ENCODE measurements around the gene GMCL2. TPM values are rescaled to one million over a fixed set of nuclear protein-coding genes. Genes with fewer than 3 reads are reported as not detected.

GMCL2 gene
- total RNA-seq, 1 experiment from 2014 or later, result not detected

DNA sequence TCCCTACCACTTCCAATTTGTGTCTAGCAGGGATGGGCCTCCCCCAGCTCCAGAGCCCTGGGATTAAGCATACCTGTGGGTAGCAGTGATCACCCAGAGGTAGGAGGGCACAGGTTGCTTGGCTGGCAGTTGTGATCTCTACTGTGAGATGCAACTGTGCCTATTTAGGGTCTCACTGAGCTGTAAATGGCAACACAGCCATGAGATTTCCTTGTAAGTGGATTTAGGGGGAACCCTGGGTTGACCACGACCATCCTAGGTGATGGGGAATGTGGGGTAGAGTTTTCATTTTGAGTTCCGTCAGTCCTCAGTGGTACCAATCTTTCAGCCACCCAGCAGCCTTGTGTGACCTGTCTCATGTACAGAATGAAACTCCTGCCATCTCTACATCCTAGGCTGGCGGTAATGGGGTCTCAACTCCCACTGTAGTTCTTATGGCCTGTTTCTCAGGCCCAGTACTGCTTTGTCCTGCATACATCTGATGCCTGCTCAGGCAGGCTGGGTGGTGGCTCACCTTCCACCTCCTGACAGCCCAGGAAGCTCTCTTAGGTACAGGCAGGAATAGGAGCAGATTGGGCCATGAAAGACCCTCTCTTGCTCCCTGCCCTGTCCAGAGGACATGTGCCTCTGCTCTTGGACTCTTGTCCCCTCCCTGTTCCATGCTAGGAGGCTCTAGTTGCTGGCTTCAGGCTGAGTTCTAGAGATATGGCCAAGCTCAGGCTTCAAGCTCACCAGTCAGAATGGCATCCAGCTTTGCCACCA, 25.3 kb upstream of the GMCL2 start:
- Histone ChIP-seq H3K18ac (ENCODE audit: insufficient read length, low read depth, low read length) (no peak overlapping the region), H2BK15ac (ENCODE audit: low read depth, low read length) (no peak overlapping the region), H3K14ac (ENCODE audit: insufficient read depth, low read length) (no peak overlapping the region), H4K5ac (ENCODE audit: insufficient read length, low read depth, low read length) (no peak overlapping the region), H2AFZ (ENCODE audit: low read length) (no peak overlapping the region), H2BK5ac (ENCODE audit: insufficient read length, low read length) (no peak overlapping the region), H3K4me2 (ENCODE audit: insufficient read depth, insufficient read length, low read length) (no peak overlapping the region), H2BK20ac (ENCODE audit: low read depth, low read length, poor library complexity, severe bottlenecking) (no peak overlapping the region), H3K9ac (ENCODE audit: extremely low read depth, insufficient read length, low read length) (no peak overlapping the region), H2BK12ac (ENCODE audit: insufficient read length, low read depth, low read length) (no peak overlapping the region), H2BK120ac (ENCODE audit: low read depth, low read length, poor library complexity, severe bottlenecking) (no peak overlapping the region), H3K23me2 (ENCODE audit: insufficient read length, low read depth, low read length, poor library complexity, severe bottlenecking) (no peaks in the 10 kb centered on the region), H3K4ac (ENCODE audit: low read depth, low read length) (no peak overlapping the region), H4K91ac (ENCODE audit: insufficient read length, low read depth, low read length) (no peak overlapping the region), H4K20me1 (ENCODE audit: control insufficient read depth, insufficient read depth, insufficient read length) (no peaks in the 10 kb centered on the region), H4K8ac (replicated peaks; ENCODE audit: insufficient read length, low read depth, low read length) (no peak overlapping the region), H3K23ac (ENCODE audit: insufficient read length, low read depth, low read length) (no peak overlapping the region), H3K9me3 (ENCODE audit: control insufficient read depth, low read depth, low read length) (no peaks in the 10 kb centered on the region), H3K79me1 (ENCODE audit: insufficient read depth, low read depth, low read length, poor library complexity, severe bottlenecking) (no peaks in the 10 kb centered on the region), H3K79me2 (ENCODE audit: insufficient read depth, low read length) (peaks cover 2% of the 10 kb centered on the region; the same call in 1 of the 2 replicates), H3K56ac (ENCODE audit: insufficient read length, low read depth, low read length) (no peak overlapping the region), H2AK5ac (ENCODE audit: insufficient read length, low read length) (no peak overlapping the region), H3K4me1 (ENCODE audit: insufficient read depth, low read length) (no peaks in the 10 kb centered on the region), H3T11ph (ENCODE audit: low read length) (no peak overlapping the region), H3K27me3 (ENCODE audit: insufficient read depth, low read length) (no peaks in the 10 kb centered on the region), H3K27ac (ENCODE audit: insufficient read length, low read depth, low read length) (no peak overlapping the region)
- Mint-ChIP-seq H3K4me1 (peaks cover 22 to 28% of the 10 kb centered on the region in 2 experiments), H3K27ac (peak overlapping the region in 1 of 3 experiments; percentile 92; a peak in 1 of 7 replicates), H3K36me3 (ENCODE audit: insufficient read depth in 1 of 3, low read depth in 3 of 3) (peaks cover 54 to 99% (median 93%) of the 10 kb centered on the region in 3 experiments), H3K9me3 (no peaks in the 10 kb centered on the region), H3K4me3 (no peak overlapping the region), H3K27me3 (ENCODE audit: low read depth) (peaks cover 9% of the 10 kb centered on the region; the same call in 1 of the 2 replicates)
- TF ChIP-seq, protein P1, sequence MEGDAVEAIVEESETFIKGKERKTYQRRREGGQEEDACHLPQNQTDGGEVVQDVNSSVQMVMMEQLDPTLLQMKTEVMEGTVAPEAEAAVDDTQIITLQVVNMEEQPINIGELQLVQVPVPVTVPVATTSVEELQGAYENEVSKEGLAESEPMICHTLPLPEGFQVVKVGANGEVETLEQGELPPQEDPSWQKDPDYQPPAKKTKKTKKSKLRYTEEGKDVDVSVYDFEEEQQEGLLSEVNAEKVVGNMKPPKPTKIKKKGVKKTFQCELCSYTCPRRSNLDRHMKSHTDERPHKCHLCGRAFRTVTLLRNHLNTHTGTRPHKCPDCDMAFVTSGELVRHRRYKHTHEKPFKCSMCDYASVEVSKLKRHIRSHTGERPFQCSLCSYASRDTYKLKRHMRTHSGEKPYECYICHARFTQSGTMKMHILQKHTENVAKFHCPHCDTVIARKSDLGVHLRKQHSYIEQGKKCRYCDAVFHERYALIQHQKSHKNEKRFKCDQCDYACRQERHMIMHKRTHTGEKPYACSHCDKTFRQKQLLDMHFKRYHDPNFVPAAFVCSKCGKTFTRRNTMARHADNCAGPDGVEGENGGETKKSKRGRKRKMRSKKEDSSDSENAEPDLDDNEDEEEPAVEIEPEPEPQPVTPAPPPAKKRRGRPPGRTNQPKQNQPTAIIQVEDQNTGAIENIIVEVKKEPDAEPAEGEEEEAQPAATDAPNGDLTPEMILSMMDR (conservative IDR thresholded peaks at IDR 0.05), result no peak
- no CpG with 5 or more reads among the region's 3 CpGs for WGBS (ENCODE audit: extremely low coverage, insufficient read length, low lambda C conversion rate)
- no peak for DNase-seq

Measured in H9 (cell line).